Right lobe of liver (tissue), 6 donors: ENCODE results near the gene RCAN1. TPM values are rescaled to one million over a fixed set of nuclear protein-coding genes. Genes with fewer than 3 reads are reported as not detected.
"Not testable (repeated sequence)": the region's sequence is repeated elsewhere in the genome, so short reads cannot be mapped to it uniquely, and the experiment has no call there.

Experiments used
- ATAC-seq, 4 donors: fragments of 200-7000 bp; cut with Tn5 transposase; one replicate each; pipeline ENCODE4 v1.9.1; 2020; ENCODE audit warnings: mild to moderate bottlenecking in 4 of 4, moderate library complexity in 4 of 4
- DNase-seq, 3 donors: peaks; one replicate each; pipeline ENCODE4 v3.0.0-alpha.2; 2020
- H3K27ac ChIP-seq, 3 donors: fragments of 200-600 bp; one replicate each; pipeline ENCODE4 v1.8.0; 2022
- H3K27me3 ChIP-seq, 2 donors: fragments of 200-600 bp; one replicate each; pipeline ENCODE4 v1.8.0; 2022
- H3K36me3 ChIP-seq, 4 donors: fragments of 200-600 bp; sonication (generic) in 1 of 4; one replicate each; pipeline versions ENCODE4 v1.5.1 to v1.8.0; 2017 to 2022; ENCODE audit warnings: control low read depth in 1 of 4
- H3K4me1 ChIP-seq, 4 donors: fragments of 200-600 bp; sonication (generic) in 1 of 4; one replicate each; pipeline versions ENCODE4 v1.5.1 to v1.8.0; 2017 to 2022; ENCODE audit warnings: control low read depth in 1 of 4
- H3K4me3 ChIP-seq, 3 donors: fragments of 200-600 bp; one replicate each; pipeline ENCODE4 v1.8.0; 2022
- H3K9me3 ChIP-seq, 4 donors: fragments of 200-600 bp; sonication (generic) in 1 of 4; one replicate each; pipeline versions ENCODE4 v1.5.1 to v1.8.0; 2017 to 2022; ENCODE audit warnings: control low read depth in 1 of 4
- POLR2A ChIP-seq: fragments of 450-650 bp; IDR thresholded peaks from one replicate; pipeline ENCODE4 v1.6.1; 2017; ENCODE audit warnings: antibody characterized with exemption, mild to moderate bottlenecking
- WGBS: methylation state at CpG from one replicate; pipeline ENCODE4 v1.1.6; 2018; ENCODE audit warnings: low coverage, low lambda C conversion rate; ENCODE audit not compliant: insufficient coverage; ENCODE audit errors: missing lambda C conversion rate; 5-methylcytosine and 5-hydroxymethylcytosine counted together
- intact Hi-C, 2 donors: fragments of 100-400 bp; cut with DNase I; formaldehyde crosslinking; loops; one replicate each; pipeline versions ENCODE4 v1.11.2 to v1.14.1; 2022
- total RNA-seq, 6 experiments: library from RNA; depleted of rRNA in 2 of 6; stranded (reverse); fragments of >200 nt in 2 of 6; fragmentation: NEBNext Ultra II Directional in 3 of 6; extraction: Animal tissue kit (Norgen Biotek cat#: 25700) in 3 of 6; gene quantifications; one replicate each; pipeline versions ENCODE4 v1.1.0 to v1.2.4, GENCODE V29; 2016 to 2023
- TF ChIP-seq, protein P1 (sequence below), 4 donors: fragments of 200-600 bp in 3 of 4; fragments of 450-650 bp in 1 of 4; IDR thresholded peaks; one replicate each; pipeline versions ENCODE4 v1.5.1 to v1.8.0; 2016 to 2022; ENCODE audit warnings: antibody characterized with exemption in 4 of 4, mild to moderate bottlenecking in 2 of 4
- donor health status: DM: no; HTN: yes; CAD: no.
- donor health status: DM: no; HTN: no; CAD: no.
- donor health status: DM: no; HTN: no; CAD: no.
- donor health status: DM: no; HTN: yes; CAD: no.
- donor health status: DM: no; HTN: yes; CAD: no.

Gene RCAN1
- total RNA-seq, 6 experiments from 2014 or later, result 34.3 to 71.0 (median 55.4) TPM

- H3K27ac ChIP-seq, result no peak overlapping the region
- H3K27me3 ChIP-seq, result no peaks in the 10 kb centered on the region
Measured at GRCh38 chr21:34560021-34560420, 54.9 kb downstream of the RCAN1 start.

DNA sequence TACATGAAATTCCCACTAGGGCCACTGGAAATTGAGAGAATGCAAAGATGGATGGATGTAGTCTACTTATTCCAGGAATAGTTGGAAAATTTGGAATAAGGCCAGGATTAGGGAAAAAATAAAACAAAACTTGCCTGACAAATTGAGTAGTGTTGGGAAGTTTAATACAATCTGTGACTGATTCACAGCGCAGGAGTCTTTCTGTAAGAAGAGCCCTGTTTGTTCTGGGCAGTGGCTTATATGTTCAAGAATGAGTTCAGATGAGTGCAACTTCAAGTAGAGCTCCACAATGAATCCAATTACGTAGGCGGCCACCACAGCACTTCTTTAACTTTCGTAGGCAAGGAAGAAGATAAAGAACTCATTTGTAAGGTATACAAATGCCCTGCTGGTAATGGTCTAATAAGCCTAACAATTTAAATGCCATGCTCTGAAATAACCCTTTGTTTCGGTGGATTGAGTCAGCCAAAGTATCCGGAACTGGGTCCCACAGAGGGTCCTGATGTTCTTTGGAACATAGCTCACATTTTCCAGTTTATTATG is 55.8 kb downstream of the RCAN1 start:
- H3K36me3 ChIP-seq, result no peaks in the 10 kb centered on the region
- H3K27ac ChIP-seq, result no peak overlapping the region
- ATAC-seq (no peak), DNase-seq (no peak)
- TF ChIP-seq POLR2A, result no peak
- TF ChIP-seq, protein P1, sequence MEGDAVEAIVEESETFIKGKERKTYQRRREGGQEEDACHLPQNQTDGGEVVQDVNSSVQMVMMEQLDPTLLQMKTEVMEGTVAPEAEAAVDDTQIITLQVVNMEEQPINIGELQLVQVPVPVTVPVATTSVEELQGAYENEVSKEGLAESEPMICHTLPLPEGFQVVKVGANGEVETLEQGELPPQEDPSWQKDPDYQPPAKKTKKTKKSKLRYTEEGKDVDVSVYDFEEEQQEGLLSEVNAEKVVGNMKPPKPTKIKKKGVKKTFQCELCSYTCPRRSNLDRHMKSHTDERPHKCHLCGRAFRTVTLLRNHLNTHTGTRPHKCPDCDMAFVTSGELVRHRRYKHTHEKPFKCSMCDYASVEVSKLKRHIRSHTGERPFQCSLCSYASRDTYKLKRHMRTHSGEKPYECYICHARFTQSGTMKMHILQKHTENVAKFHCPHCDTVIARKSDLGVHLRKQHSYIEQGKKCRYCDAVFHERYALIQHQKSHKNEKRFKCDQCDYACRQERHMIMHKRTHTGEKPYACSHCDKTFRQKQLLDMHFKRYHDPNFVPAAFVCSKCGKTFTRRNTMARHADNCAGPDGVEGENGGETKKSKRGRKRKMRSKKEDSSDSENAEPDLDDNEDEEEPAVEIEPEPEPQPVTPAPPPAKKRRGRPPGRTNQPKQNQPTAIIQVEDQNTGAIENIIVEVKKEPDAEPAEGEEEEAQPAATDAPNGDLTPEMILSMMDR (IDR thresholded peaks at IDR 0.05), result no peak
- WGBS, result 73% methylated on average over 3 of the region's 6 CpGs
- H3K9me3 ChIP-seq, result no peaks in the 10 kb centered on the region
- H3K4me3 ChIP-seq, result no peak overlapping the region
- H3K27me3 ChIP-seq, result no peaks in the 10 kb centered on the region
- H3K4me1 ChIP-seq, result no peaks in the 10 kb centered on the region
- intact Hi-C loops, result no loop called here

More at GRCh38 chr21:34560021-34560420, 54.9 kb downstream of the RCAN1 start:
- DNase-seq (no peak), ATAC-seq (no peak)
- no peaks in the 10 kb centered on the region for H3K4me1 ChIP-seq
- intact Hi-C loops, result no loop called here
- no peak overlapping the region for H3K4me3 ChIP-seq
- no peaks in the 10 kb centered on the region for H3K9me3 ChIP-seq
- WGBS, result 93% methylated on average over 5 of the region's 5 CpGs
- TF ChIP-seq, protein P1 (IDR thresholded peaks at IDR 0.05), result no peak
- TF ChIP-seq POLR2A, result no peak
- H3K36me3 ChIP-seq, result no peaks in the 10 kb centered on the region

DNA sequence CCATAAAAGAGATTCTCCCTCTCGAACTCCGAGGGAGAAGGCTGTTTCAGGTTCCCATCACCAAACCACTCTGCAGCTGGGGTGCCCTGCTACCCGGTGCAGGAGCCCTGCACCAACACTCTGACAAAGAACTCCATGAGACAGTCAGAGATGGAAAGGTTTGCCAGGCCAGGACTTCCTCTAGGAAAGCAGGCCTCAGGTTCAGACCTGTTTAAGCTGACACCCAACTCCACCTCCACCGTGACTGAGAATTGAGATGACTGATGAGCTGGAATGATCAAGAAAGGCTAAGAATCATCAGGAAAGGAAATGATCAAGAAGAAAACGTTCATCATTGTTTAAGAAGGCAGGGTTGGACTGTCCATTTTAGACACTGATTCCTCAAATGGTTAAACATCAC is 56.7 kb downstream of the RCAN1 start:
- TF ChIP-seq, protein P1 (IDR thresholded peaks at IDR 0.05), result no peak
- no peak for TF ChIP-seq POLR2A
- no peak overlapping the region for H3K4me3 ChIP-seq
- H3K27ac ChIP-seq, result no peak overlapping the region
- no peaks in the 10 kb centered on the region for H3K4me1 ChIP-seq
- H3K27me3 ChIP-seq, result no peaks in the 10 kb centered on the region
- intact Hi-C loops, result no loop called here
- H3K9me3 ChIP-seq, result no peaks in the 10 kb centered on the region
- no peaks in the 10 kb centered on the region for H3K36me3 ChIP-seq
- ATAC-seq, result no peak
- 75% methylated on average over 3 of the region's 5 CpGs for WGBS
- DNase-seq, result no peak

DNA sequence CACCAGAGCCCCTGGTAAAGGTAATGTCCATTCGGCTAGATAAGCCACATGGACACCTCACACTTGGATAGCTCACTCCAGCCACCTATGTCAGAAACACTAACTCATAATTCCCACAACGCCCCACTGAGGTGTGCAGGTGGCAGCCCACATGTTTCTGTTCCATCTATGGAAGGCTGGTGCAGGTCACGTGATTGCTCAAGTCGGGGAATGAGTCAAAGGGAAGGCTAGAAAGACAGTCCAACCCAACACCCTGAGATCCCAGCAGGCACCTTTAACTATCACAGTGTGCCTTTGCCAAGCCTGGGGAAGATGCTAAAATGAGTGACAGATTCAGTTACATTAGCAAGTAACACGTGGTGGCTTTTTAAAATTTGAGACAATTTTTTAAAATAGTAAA is 57.7 kb downstream of the RCAN1 start:
- WGBS, result 67% methylated on average over 3 of the region's 5 CpGs
- H3K9me3 ChIP-seq, result no peaks in the 10 kb centered on the region
- H3K27ac ChIP-seq, result no peak overlapping the region
- TF ChIP-seq, protein P1 (IDR thresholded peaks at IDR 0.05), result no peak
- TF ChIP-seq POLR2A, result no peak
- no peak for ATAC-seq
- no peaks in the 10 kb centered on the region for H3K27me3 ChIP-seq
- H3K4me3 ChIP-seq, result no peak overlapping the region
- no peak for DNase-seq
- intact Hi-C loops, result no loop called here
- no peaks in the 10 kb centered on the region for H3K36me3 ChIP-seq
- H3K4me1 ChIP-seq, result no peaks in the 10 kb centered on the region

- DNase-seq, H3K36me3 ChIP-seq, H3K27me3 ChIP-seq, H3K4me3 ChIP-seq, H3K9me3 ChIP-seq, H3K27ac ChIP-seq, H3K4me1 ChIP-seq, ATAC-seq, intact Hi-C loops: not testable (repeated sequence)
- 67% methylated on average over 2 of the region's 2 CpGs for WGBS
Measured at GRCh38 chr21:34554670-34555069, 60.2 kb downstream of the RCAN1 start.
